Measurements from ENCODE around the gene ELF1. TPM values are rescaled to one million over a fixed set of nuclear protein-coding genes. Genes with fewer than 3 reads are reported as not detected.

The ELF1 gene
- total RNA-seq, 2 donors from 2014 or later = 62.0 to 86.2 TPM

DNA sequence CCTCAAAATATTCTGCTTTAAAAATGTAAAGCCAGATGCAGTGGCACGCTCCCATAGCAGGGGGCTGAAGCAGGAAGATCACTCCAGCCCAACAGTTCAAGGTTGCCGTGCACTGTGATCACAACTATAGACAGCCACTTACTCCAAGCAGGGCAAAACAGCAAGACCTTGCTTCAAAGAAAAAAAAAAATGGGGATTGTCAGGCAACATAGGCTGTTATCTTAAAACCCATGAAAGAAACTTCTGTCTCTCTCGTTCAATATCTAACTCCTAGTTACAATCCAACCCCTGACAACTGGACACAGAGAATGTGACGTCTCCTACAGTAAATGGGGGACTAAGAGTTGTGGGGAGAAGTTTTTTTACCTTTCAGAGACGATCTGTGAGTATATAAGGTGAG lies 17.4 kb downstream of the ELF1 start:
- DNase-seq (ENCODE audit: low spot score in 2 of 2) (no peak), ATAC-seq (no peak)
- Mint-ChIP-seq H3K36me3 (peaks cover 0 to 37% of the 10 kb centered on the region in 2 donors), H3K27ac (peak overlapping the region; percentile 37 to 73), H3K9me3 (no peaks in the 10 kb centered on the region)

- no peak overlapping the region for H3K27ac Mint-ChIP-seq
- H3K9me3 Mint-ChIP-seq = no peaks in the 10 kb centered on the region
- H3K36me3 Mint-ChIP-seq = peaks cover 0 to 37% of the 10 kb centered on the region in 2 donors
- no peak for DNase-seq (ENCODE audit: low spot score in 2 of 2)
- ATAC-seq = no peak
Observed at GRCh38 chr13:40999416-40999815, 19.7 kb downstream of the ELF1 start.

DNA sequence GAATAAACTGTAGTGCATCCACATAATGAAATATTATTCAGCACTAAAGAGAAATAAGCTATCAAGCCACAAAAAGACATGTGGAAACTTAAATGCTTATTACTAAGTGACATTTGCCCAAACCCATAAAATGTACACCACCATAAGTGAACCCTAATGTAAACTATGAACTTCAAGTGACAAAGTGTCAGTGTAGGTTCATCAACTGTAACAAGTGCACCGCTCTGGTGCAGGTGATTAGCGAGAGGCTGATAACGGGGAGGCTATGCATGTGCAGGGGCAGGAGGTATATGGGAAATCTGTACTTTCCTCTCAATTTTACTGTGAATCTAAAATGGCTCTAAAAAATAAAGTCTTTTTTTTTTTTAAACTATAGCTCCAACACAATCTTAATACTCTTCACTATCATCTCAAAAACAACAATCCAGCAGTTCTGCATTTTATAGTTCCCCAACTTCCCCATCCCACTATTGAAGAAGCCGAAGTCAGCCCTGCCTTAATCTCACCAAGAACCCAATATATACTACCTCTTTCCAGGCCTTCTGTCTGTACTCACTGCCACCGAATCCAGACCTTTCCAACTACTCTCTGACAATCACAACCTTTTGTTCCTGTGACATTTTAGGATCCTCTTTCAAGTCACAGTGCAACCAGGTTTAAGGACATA lies 22.6 kb downstream of the ELF1 start:
- Mint-ChIP-seq H3K36me3 (peaks cover 0 to 32% of the 10 kb centered on the region in 2 donors), H3K27ac (peak overlapping the region; percentile 34 to 72), H3K9me3 (no peaks in the 10 kb centered on the region)
- no peak for ATAC-seq
- no peak for DNase-seq (ENCODE audit: low spot score in 2 of 2)

DNA sequence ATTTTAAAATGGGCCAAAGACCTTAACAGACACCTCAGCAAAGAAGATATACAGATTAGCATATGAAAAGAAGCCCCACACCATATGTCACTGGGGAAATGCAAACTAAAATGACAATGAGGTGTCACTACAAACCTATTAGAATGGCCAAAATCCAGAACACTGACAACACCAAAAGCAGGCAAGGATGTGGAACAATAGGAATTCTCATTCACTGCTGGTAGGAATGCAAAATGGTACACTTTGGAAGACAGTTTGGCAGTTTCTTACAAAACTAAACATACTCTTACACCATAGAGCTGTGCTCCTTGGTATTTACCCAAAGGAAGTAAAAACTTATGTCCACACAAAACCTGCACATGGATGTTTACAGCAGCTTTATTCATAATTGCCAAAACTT lies 23.1 kb downstream of the ELF1 start:
- no peak for ATAC-seq
- DNase-seq (ENCODE audit: low spot score in 2 of 2) = no peak

GRCh38 chr13:40994581-40995230 lies 24.4 kb downstream of the ELF1 start:
- no peak for DNase-seq (ENCODE audit: low spot score in 2 of 2)
- Mint-ChIP-seq H3K9me3 (no peaks in the 10 kb centered on the region), H3K27ac (peak overlapping the region; percentile 76 to 91), H3K36me3 (peaks cover 0 to 25% of the 10 kb centered on the region in 2 donors)
- ATAC-seq = peak; percentile 73 to 81

More for the DNA sequence above, 23.1 kb downstream of the ELF1 start:
- no peaks in the 10 kb centered on the region for H3K9me3 Mint-ChIP-seq
- H3K27ac Mint-ChIP-seq = no peak overlapping the region
- H3K36me3 Mint-ChIP-seq = peaks cover 0 to 27% of the 10 kb centered on the region in 2 donors

GRCh38 chr13:40993987-40994386 lies 25.1 kb downstream of the ELF1 start:
- no peak for DNase-seq (ENCODE audit: low spot score in 2 of 2)
- Mint-ChIP-seq H3K36me3 (peaks cover 0 to 18% of the 10 kb centered on the region in 2 donors), H3K9me3 (no peaks in the 10 kb centered on the region), H3K27ac (peak overlapping the region; percentile 76 to 91)
- ATAC-seq = peak in 1 of 2 donors; percentile 26

DNA sequence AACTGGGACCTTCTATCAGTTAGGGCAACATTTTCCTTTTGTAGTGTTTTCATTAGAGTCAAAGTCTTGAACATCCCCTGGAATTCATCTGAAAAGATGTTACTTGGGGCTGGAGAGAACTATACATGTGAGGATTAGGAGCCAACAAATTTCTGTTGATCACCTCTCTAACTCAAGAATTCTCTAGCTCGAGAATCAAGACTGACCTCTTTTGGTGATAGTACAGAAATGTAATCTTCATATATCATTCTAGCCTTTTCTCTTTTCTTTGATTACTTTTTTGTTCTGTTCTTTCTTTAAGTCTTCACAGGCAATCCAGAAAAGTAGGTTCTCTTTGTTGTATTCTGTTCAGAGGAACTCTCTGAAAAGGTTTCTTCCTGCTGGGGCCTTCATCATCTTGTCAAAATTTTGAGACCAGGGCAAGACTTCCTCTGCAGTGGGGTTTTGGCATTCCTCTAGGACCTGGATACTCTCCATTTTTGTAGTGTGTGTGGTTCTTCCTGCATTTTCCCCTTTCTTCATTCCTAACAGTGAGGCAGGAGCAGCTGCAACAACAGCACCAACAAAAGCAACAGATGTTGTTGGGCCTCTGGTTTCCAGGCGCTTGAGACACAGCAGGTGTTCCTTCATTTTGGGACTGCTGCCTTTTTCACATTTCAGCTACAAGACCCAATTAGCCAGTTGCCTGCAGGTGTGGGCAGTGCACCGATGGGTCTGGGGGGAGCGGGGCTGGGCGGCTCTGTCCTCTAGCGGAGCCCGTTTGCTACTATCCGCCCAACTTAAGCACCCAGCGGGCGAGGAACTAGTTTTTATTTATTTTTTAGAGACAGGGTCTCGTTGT lies 26.2 kb downstream of the ELF1 start:
- no peak for ATAC-seq
- DNase-seq (ENCODE audit: low spot score in 2 of 2) = no peak
- Mint-ChIP-seq H3K27ac (peak overlapping the region; percentile 78 to 91), H3K9me3 (no peaks in the 10 kb centered on the region), H3K36me3 (peaks cover 0 to 13% of the 10 kb centered on the region in 2 donors)

GRCh38 chr13:40987606-40988280 lies 31.4 kb downstream of the ELF1 start:
- H3K9me3 Mint-ChIP-seq = no peaks in the 10 kb centered on the region
- H3K36me3 Mint-ChIP-seq = no peaks in the 10 kb centered on the region
- ATAC-seq (no peak), DNase-seq (ENCODE audit: low spot score in 2 of 2) (no peak)
- no peak overlapping the region for H3K27ac Mint-ChIP-seq

- ATAC-seq (peak in 1 of 2 donors; percentile 10), DNase-seq (ENCODE audit: low spot score in 2 of 2) (no peak)
- Mint-ChIP-seq H3K9me3 (no peaks in the 10 kb centered on the region), H3K27ac (peak overlapping the region; percentile 80 to 98), H3K36me3 (peaks cover 1 to 8% of the 10 kb centered on the region in 2 donors)
Observed at GRCh38 chr13:40986101-40986856, 32.8 kb downstream of the ELF1 start.

DNA sequence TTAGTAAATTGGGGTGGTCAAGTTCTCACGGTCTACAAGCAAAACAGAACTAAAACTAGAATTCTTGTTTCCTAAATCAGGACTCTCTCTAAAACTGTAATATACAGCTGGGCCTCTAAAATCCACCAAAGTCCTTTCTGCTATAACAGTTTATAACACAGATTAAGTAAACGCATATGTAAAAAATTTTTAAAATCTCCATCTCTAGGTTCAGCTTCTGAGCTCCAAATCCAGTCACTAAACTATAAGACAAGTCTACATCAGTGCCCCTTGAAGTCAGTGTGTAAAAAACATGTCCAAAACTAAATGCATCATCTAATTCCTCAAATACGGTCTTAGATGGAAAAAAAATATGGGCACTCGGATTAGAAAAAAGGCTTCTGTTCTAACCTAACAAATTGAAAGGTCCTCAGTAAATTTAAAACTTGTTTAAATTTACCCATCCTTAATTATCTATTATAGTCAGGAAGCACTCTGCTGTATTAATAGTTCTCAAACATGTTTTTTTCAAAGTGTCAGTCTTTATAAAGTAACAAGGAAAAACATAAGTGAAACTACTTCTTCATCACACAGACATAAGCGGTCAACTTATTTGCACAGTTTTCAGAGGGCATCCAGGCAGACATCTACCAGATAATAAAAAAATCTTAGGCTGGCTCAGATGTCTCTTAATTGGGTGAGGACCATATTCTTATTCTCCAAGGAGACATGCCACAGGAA lies 33.6 kb downstream of the ELF1 start:
- Mint-ChIP-seq H3K36me3 (peaks cover 5 to 12% of the 10 kb centered on the region in 2 donors), H3K9me3 (no peaks in the 10 kb centered on the region), H3K27ac (peak overlapping the region; percentile 82 to 98)
- ATAC-seq (no peak), DNase-seq (ENCODE audit: low spot score in 2 of 2) (no peak)

- Mint-ChIP-seq H3K9me3 (no peaks in the 10 kb centered on the region), H3K36me3 (peaks cover 5 to 12% of the 10 kb centered on the region in 2 donors)
- no peak for DNase-seq (ENCODE audit: low spot score in 2 of 2)
Observed at GRCh38 chr13:40984668-40985366, 34.3 kb downstream of the ELF1 start.

GRCh38 chr13:40983725-40984667 lies 35.1 kb downstream of the ELF1 start:
- Mint-ChIP-seq H3K27ac (peak overlapping the region; percentile 98 to 100), H3K36me3 (peaks cover 5 to 12% of the 10 kb centered on the region in 2 donors), H3K9me3 (no peaks in the 10 kb centered on the region)
- DNase-seq (ENCODE audit: low spot score in 2 of 2) = no peak
- peak; percentile 8 to 32 for ATAC-seq

More at GRCh38 chr13:40984668-40985366, 34.3 kb downstream of the ELF1 start:
- peak; percentile 46 to 56 for ATAC-seq
- H3K27ac Mint-ChIP-seq = peak overlapping the region; percentile 98 to 100

- DNase-seq (ENCODE audit: low spot score in 2 of 2) (no peak), ATAC-seq (no peak)
Observed at GRCh38 chr13:40983259-40983658, 35.9 kb downstream of the ELF1 start.

DNA sequence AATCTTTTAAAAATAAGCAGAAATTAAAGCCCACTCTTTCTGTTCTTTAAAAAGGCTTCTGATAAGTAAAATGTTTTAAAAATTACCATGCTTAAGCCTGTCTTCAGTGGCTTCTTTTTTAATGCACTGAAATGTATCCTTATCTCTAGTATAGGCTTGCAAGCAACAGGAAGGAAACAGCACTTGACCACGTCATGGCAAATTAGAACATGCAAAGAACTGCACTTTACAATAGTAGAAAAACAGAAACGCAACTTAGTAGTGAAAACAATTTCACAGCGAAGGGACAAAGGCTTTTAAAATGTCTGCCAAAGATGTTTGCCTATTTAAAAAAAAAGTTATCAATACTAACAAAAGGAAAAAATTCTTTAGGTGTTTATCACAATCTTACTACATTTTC lies 36.3 kb downstream of the ELF1 start:
- Mint-ChIP-seq H3K36me3 (peaks cover 5 to 19% of the 10 kb centered on the region in 2 donors), H3K27ac (peak overlapping the region; percentile 98 to 100), H3K9me3 (no peaks in the 10 kb centered on the region)
- ATAC-seq (peak; percentile 61 to 77), DNase-seq (ENCODE audit: low spot score in 2 of 2) (no peak)

More at GRCh38 chr13:40983259-40983658, 35.9 kb downstream of the ELF1 start:
- Mint-ChIP-seq H3K27ac (peak overlapping the region; percentile 98 to 100), H3K9me3 (no peaks in the 10 kb centered on the region), H3K36me3 (peaks cover 5 to 14% of the 10 kb centered on the region in 2 donors)
